GM20431 (cell line): Measurements from ENCODE around the gene MTA2.
"Not testable (repeated sequence)": the region's sequence is repeated elsewhere in the genome, so short reads cannot be mapped to it uniquely, and the experiment has no call there.

ENCODE experiments used
- in situ Hi-C: fragments of 300-500 bp; cut with MseI, MboI; formaldehyde crosslinking; loops from one replicate; pipeline ENCODE4 v1.15.0; 2020; ENCODE audit warnings: low sequenced_read_pairs; ENCODE audit not compliant: unreplicated experiment

The MTA2 gene

GRCh38 chr11:62601372-62602140 is at the start of gene MTA2:
TSS of gene MTA2 (minus strand) at chr11:62601865. CDS start at chr11:62601450, 415 bp downstream.
- in situ Hi-C loops, result no loop called here

DNA sequence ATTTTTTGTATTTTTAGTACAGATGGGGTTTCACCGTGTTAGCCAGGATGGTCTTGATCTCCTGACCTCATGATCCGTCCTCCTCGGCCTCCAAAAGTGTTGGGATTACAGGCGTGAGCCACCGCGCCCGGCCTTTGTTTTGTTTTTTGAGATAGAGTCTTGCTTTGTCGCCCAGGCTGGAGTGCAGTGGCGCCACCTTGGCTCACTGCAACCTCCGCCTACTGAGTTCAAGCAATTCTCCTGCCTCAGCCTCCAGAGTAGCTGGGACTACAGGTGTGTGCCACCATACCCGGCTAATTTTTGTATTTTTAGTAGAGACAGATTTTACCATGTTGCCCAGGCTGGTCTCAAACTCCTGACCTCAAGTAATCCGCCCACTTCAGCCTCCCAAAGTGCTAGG is 48.6 kb upstream of the MTA2 start:
- in situ Hi-C loops, result not testable (repeated sequence)

- in situ Hi-C loops, result no loop called here
Observed at GRCh38 chr11:62649486-62649885, 47.8 kb upstream of the MTA2 start.

DNA sequence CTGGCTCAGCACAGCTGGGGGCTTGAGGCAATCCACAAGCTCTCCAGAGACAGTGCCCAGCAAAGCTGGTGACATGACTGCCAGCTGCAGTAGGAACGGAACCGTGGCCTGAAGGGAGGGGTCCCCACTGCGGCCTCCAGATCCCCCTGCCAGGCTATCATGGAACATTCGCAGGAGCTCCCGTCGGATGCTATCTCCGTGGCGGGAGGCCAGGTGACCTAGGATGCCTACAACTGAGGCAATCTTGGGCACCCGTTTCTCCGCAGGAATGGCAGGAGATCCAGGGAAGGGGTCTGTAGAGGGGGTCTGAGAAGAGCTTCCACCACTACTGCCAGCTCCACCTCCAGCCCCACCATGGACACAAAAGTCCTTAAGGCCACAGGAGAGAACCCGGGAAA is 47.3 kb upstream of the MTA2 start:
- in situ Hi-C loops, result no loop called here

- in situ Hi-C loops, result no loop called here
Observed at GRCh38 chr11:62648185-62648966, 46.7 kb upstream of the MTA2 start.

DNA sequence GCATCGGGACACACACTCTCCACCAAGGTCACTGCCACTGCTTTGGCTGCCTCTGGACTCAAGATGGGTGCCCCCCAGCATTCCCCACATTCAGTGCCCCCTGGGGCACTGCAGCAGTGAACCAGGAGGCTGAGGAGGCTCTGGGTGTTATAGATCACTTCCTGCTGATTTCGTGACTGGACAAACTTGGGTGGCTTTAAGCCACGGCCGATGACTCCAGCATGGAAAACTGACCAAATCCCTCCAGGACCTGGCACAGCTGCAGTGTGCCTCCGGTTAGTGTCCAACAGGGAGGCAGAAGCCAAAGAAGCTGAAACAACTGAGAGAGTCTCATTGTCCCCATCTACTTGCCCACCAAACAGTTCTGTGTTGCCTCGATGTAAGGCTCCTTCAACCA is 45.9 kb upstream of the MTA2 start:
- in situ Hi-C loops, result no loop called here

- in situ Hi-C loops, result no loop called here
Observed at GRCh38 chr11:62646825-62647608, 45.4 kb upstream of the MTA2 start.

DNA sequence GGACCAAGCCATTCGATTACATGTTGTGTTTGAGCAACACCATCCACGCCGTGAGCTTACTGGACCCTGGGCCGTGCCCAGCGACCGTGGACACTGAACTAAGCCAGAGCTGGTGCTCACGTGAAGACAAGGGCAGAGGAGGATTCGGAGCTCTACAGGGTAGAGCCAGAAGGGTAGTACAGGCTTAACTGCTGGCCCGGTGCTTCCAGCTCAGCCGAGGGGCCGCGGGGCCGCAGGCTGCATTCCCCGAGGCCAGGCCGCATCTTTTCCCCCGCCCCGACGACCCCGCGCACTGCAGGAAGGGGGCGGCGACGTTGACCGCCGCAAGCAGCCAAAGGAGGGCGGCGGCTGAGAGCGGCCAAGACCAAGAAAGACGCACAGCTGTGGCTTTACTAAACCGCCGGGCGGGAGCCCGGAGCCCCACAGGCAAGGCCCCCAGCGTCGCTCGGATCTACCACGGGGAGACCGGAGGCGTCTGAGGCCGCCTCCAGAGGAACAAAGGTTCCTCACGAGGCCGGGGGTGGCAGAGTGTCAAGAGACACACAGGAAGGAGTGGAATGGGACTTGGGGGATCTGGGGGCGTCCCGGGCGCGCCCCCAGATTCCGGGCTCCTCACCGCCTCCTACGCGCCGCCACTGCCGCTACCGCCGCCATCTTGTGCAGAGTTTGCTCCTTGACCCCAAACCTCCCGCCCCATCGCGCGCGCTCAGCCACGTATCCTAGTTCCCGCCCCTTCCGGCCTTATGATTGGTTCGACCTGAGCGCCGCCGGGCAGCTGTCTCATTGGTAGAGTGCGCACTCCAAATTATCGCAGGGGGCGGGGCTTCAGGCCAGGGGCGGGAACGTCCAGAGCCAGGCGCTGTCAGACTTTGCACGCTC is 44.5 kb upstream of the MTA2 start, which contains the start of gene GANAB:
TSS of gene GANAB (minus strand) at position 668 of the 879 bp plus-strand sequence. CDS start at position 654, 14 bp downstream.
- in situ Hi-C loops, result no loop called here

GRCh38 chr11:62645671-62645945 is 43.9 kb upstream of the MTA2 start:
- in situ Hi-C loops, result no loop called here

GRCh38 chr11:62644220-62644619 is 42.6 kb upstream of the MTA2 start:
- in situ Hi-C loops, result no loop called here

GRCh38 chr11:62632492-62632891 is 30.8 kb upstream of the MTA2 start:
- in situ Hi-C loops, result no loop called here

DNA sequence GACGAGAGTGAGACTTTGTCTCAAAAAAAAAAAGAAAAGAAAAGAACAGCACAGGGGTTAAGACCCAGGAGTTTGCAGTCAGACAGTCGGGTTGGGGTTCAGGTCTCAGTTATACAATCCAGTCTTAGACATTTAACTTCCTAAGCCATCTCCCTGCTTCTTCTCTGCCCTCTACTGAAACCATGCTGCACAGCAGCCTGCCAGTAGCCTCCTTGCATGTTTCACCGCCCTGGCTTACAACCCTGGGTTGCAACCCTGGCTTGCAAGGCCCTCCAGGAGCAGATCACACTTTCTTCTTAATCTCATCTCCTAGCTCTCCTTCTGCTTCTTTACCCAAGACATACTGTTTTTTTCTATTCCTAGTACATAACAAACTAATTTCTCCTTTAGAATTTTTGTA is 26.0 kb upstream of the MTA2 start:
- in situ Hi-C loops, result no loop called here

DNA sequence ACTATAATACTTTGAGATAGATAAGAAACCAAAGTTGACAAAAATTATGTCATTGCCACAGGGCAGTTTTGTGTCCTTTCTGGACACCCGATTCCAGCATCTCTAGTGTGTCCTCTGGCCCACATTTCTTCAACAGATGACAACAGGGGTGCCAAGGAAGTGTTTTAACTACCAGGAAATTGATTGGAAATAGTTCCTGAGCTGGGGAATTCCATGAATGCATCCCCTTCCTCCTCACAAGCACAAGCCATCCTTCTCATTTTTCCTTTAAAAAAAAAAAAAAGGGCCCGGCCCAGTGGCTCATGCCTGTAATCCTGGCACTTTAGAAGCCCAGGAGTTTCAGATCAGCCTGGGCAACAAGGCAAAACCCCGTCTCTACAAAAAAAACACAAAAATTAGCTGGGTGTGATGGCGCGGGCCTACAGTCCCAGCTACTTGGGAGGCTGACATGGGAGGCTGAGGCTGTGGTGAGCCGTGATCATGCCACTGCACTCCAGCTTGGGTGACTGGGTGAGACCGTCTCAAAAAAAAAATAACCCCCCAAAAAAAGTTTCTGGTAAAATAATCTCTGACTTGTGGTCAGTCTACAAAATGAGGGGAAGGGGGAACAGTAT is 20.9 kb upstream of the MTA2 start:
- in situ Hi-C loops, result no loop called here

DNA sequence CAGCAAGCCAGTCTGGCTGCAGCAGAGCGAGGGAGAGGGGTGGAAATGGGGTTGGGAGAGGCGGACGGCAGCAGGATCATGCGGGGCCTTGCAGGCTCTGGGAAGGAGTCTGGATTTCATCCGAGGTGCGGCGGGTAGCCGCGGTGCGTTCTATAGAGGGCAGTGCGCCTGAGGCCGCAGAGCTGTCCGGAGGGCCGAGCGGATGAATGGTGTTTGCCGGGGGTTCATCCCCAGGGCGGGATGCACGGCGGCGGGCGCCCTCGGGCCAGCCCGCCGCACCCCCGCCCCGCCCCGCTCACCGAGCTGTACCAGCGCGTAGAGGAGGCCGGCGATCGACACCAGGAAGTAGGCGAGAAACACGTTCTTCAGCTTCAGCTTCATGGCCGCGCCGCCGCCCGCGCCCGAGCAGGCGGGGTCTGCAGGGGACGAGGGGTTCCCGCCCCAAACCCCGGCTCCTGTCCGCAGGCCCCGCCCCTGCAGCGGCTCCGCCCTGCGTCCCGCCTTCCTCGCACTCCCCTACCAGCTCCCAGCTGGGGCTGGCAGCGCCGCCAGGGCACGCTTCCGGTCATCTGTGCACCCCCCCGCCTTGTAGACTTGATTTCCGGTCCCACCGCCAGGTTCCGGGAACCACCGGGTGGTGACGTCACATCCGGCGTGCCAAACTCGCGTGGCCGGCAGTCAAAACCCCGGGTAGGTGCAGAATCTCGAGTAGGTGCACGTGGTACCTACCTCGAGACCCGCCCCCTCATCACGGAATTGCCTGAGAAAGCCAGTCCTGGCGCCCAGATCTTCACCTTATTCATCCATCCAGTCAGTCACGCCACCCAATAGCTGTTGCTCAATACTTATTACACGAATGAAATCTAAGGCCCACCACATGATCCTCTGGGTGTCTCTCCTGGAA is 20.2 kb upstream of the MTA2 start, which contains the start of gene B3GAT3:
TSS of gene B3GAT3 (minus strand) at position 420 of the 904 bp plus-strand sequence. CDS start at position 381, 39 bp downstream.
- in situ Hi-C loops, result no loop called here

GRCh38 chr11:62621027-62621566 is 19.4 kb upstream of the MTA2 start:
- in situ Hi-C loops, result no loop called here

DNA sequence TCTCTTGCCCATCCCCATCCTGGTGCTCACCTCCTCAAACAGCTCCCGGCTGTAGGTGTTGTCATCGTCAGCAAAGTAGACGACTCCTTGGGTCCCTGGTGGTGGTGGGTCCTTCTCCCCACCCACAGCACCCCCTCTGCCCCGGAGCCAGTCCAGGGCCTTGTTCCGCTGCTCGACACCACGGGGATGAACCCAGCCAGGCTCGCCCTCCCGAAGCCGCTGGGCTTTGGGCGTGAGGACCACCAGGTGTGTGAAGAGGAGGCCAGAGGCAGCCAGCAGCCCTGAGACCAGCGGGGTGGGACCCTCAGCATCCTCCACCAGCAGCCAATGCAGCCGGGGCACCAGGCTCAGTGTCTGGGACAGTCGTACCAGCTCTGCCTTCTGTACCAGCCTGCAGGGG is 15.3 kb upstream of the MTA2 start:
- in situ Hi-C loops, result not testable (repeated sequence)

DNA sequence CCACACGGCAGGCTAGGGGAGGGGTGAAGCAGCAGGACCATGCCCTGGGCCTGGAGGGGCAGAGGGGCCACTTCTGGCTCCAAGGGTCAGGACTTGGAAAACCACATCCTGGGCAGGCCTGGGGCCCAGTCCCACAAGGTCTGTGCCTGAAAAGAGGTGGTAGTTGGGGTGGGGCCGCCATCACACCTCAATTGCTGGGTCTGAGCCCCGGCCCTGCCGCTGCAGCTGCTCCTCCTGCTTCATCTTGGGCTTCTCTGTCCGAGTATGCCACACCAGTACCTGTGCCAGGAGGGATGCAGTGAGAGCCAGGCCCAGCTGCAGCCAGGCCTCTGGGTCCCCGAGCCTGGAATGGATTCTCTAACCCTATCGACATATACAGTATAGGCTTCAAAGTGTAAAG is 13.9 kb upstream of the MTA2 start:
- in situ Hi-C loops, result no loop called here

- in situ Hi-C loops, result no loop called here
Observed at GRCh38 chr11:62614275-62614674, 12.6 kb upstream of the MTA2 start.
